Measurements from ENCODE around the gene LRRTM2.
A peak's percentile ranks its signal among the peaks of the same experiment; 100 is the strongest.
"Not testable (repeated sequence)": the region's sequence is repeated elsewhere in the genome, so short reads cannot be mapped to it uniquely, and the experiment has no call there.

Gene LRRTM2

DNA sequence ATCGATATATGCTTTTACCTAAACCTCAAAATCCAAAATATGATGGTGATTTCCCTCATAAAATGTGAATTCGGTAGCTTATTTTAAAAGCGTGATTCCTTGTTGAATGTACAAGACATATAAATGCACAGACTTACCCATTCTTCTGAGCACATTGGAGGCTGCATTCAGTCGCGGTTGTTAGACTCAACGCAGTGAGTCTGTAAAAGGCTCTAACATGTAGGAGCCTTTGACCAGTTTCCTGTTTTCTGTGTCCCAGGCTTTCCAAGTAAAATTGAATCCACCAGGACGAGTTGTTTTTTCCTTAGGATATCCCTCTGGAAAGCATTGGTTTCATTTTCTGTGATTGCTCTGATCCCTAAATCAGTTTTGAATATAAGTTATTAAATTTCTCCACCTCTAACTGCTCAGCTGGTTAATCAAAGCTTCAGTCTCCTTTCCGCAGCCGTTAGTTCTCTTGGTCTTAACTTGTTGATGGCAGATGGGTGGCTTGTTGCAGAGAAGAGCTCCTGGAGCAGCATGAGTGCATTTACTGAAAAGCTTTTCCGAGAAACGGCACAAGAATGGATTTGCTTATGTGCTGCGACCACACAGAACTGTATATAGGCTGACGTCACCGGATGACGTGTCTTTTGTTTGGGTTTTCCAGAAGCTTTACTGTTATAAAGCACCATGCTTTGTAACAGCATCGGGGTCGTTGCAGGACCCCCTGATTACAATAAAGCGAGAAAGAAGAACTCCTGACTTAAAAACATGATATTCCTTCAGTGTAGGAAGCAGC is at the start of gene LRRTM2:
LRRTM2 (minus strand) TSS at position 565 of the 781 bp plus-strand sequence; CDS start at position 141, 424 bp downstream.
- DNase-seq (ENCODE audit: low read depth), result no peak

GRCh38 chr5:138922494-138922893 is 47.4 kb upstream of the LRRTM2 start:
- no peak for DNase-seq (ENCODE audit: low read depth)

- DNase-seq (ENCODE audit: low read depth), result not testable (repeated sequence)
Observed at GRCh38 chr5:138921362-138921761, 46.2 kb upstream of the LRRTM2 start.

- no peak for DNase-seq (ENCODE audit: low read depth)
Observed at GRCh38 chr5:138920181-138920580, 45.0 kb upstream of the LRRTM2 start.

DNA sequence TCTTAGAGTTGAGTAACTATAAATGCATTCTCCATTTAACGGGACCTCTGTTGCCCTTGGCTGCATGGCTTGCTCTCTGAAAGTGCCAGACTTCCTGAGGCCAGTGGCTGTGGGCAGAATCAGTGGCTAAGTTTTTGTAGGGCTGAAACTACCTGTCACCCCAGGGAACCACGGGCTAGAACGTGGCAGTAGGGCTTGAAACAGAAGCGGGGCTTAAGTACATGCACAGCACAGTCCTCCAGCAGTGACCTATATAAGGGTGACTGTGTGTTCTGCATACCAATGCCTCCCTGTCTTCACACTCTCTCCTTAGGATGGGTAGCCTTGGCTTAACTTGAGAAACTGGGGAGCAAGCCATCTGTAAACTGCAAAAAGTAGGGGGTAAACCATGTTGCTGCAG is 43.6 kb upstream of the LRRTM2 start:
- no peak for DNase-seq (ENCODE audit: low read depth)

- no peak for DNase-seq (ENCODE audit: low read depth)
Observed at GRCh38 chr5:138914338-138914737, 39.2 kb upstream of the LRRTM2 start.

GRCh38 chr5:138913773-138914172 is 38.6 kb upstream of the LRRTM2 start:
- no peak for DNase-seq (ENCODE audit: low read depth)

GRCh38 chr5:138912093-138912492 is 37.0 kb upstream of the LRRTM2 start:
- no peak for DNase-seq (ENCODE audit: low read depth)

GRCh38 chr5:138911441-138911840 is 36.3 kb upstream of the LRRTM2 start:
- DNase-seq (ENCODE audit: low read depth), result no peak

DNA sequence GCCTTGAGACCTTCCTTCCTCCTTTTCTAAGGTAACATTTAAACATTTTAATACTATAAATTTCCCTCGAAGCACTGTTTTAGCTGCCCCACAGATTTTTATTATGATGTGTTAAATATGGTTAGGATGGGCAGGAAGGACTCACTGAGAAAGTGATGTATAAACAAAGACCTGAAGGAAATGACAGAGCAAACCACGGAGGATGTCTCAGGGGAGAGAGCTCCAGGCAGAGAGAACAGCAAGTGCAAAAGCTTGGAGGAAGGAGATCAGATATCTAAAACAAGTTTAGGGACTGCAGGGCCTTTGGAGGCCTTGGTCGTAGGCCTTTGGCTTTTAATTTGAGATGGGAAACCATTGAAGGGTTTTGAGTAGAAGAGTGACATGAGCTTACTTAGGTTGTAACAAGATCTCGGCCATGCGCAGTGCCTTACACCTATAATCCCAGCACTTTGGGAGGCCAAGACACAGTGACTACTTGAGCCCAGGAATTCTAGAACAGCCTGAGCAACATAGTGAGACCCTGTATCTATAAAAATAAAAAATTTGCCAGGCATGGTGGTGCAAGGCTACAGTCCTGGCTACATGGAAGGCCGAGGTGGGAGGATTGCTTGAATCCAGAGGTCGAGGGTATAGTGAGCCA is 35.5 kb upstream of the LRRTM2 start:
- no peak for DNase-seq (ENCODE audit: low read depth)

DNA sequence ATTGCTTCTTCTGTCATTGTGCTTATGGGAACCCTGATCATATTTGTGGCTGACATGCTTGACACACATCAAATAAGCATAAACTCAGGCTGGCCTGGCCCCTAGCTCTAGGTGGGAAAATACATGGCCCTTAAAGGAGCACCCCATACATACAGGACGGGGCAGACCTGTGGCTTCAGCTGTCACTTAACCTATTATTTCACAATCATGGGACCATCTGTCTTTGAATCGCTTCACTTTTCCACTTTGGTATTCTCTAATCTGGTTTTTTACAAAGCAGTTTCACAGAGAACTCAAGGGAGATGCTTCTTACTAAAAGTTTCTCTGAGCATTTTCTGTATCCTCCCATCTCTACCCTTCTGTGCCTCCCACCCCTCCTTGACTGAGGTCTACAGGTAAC is 34.6 kb upstream of the LRRTM2 start:
- DNase-seq (ENCODE audit: low read depth), result no peak

GRCh38 chr5:138905541-138905940 is 30.4 kb upstream of the LRRTM2 start:
- DNase-seq (ENCODE audit: low read depth), result no peak

DNA sequence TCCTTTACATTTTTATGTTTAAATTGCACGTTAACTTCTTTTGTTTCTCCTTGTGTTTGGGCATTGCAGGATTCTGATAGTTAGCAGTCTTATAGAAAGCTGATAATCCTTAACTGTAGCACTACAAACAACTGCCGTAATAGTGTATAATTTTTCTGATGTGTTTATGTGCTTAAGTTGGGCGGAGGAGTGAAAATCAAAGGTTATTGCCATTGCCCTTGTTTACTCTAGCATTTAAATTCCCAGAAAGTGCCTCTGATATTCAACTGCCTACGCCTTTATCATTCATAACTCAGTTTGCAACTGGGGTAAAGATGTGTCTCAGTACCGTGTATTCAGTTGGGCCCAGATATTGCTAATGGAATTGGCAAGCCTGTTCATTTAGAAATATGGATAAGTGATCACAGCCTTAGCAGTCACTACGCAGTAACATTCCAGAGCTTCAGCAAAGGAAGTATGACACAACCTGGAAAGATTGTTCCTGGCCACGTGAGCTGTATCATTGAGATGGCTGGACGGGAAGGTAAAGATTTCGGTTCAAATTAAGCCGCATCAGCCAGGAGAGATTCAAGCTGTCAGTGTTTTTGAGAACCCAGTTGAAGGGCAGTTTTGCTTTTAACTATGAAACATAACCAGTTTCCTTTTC is 28.1 kb upstream of the LRRTM2 start:
- no peak for DNase-seq (ENCODE audit: low read depth)

DNA sequence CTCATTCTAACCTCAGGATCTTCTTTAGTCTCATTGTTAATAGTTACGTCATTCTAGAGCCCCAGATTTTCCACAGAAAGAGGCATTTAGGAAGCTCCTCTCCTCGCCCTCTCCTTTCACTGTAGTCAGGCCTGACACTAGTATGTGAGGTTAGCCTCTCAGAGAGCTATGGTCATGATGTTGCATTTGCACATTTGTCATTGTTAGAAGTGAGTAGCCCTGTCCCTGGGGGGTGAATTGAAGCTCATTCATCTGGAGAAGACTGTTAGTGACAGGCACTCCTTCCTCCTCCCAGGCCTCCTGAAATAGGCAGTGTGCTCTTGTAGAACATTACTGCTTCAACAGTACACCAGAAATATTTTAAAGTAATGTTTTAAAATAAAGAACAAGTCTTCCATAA is 26.6 kb upstream of the LRRTM2 start:
- DNase-seq (ENCODE audit: low read depth), result no peak

- peak; percentile 4 for DNase-seq (ENCODE audit: low read depth)
Observed at GRCh38 chr5:138900281-138900965, 25.3 kb upstream of the LRRTM2 start.

DNA sequence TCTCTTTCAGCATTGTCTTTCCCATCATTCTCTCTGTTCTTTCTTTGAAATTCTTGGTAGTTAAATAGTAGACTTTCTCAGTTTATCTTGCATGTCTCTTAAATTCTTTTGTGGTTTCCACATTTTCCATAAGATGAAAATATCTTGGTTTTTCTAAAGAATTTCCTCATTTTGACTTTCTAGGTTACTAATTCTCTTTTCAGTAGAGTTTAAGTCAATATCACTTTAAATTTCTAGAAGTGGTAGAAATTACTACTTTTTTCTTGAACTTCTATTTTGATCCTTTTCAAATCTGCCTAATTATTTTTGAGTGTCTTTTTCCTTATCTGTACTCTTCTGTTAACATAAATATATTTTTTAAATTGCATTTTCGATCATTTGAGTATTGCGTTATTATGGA is 23.6 kb upstream of the LRRTM2 start:
- DNase-seq (ENCODE audit: low read depth), result no peak

DNA sequence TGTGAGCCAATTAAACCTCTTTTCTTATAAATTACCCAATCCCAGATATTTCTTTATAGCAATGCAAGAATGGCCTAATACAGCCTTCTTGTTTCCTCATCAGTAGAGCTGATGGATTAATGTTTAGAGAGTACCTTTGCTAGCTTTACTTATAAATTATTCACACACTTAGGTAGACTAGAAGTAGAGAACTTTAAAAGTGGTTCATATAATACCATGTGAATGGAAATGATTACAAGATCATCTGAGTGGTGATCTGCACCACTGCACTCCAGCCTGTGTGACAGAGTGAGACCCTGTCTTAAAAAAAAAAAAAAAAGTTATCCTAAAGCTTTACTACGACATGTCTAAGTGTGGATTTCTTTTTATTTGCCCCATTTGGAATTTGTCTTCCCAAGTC is 23.2 kb upstream of the LRRTM2 start:
- DNase-seq (ENCODE audit: low read depth), result no peak

GRCh38 chr5:138895918-138896317 is 20.8 kb upstream of the LRRTM2 start:
- no peak for DNase-seq (ENCODE audit: low read depth)

DNA sequence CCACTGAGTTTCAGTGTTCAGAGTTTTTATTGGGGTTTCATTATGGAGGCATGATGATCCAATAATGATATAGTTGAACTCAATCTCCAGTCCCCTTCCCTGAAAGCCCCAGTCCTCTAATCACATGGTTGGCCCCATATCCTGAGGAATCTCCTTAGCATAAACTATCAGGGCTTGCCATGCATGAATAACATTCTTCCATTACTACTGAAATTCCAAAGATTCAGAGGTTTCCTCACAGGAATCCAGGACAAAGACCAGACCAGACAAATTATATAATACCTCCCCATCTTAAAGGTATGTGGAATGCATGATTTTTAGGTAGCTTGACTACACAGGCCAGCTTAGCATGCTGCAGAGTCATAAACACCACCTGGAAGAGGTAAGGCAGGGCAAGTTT is 15.5 kb upstream of the LRRTM2 start:
- no peak for DNase-seq (ENCODE audit: low read depth)

- DNase-seq (ENCODE audit: low read depth), result no peak
Observed at GRCh38 chr5:138889994-138890393, 14.9 kb upstream of the LRRTM2 start.

GRCh38 chr5:138884554-138884953 is 9.4 kb upstream of the LRRTM2 start:
- no peak for DNase-seq (ENCODE audit: low read depth)

DNA sequence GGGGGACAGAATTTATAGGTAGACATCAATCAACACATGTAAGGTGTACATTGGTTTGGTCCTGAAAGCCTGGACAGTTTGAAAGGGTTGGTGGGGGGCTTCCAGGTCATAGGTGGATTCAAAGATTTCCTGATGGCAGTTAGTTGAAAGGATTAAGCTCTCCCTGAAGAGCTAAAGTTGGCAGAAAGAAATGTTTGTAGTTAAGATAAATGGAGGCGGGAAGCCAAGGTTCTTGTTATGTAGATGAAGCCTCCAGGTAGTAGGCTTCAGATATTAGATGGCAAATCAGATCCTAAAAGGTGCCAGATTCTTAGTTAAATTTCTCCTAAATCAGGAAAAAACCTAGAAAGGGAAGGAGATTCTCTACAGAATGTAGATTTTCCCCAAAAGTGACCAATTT is 9.0 kb upstream of the LRRTM2 start:
- DNase-seq (ENCODE audit: low read depth), result no peak

- no peak for DNase-seq (ENCODE audit: low read depth)
Observed at GRCh38 chr5:138883211-138883610, 8.1 kb upstream of the LRRTM2 start.

All from activated T-cell treated with anti-CD3 and anti-CD28 coated beads for 24 hours (primary cell).